Measurements from ENCODE around the gene USP12.

USP12 gene

DNA sequence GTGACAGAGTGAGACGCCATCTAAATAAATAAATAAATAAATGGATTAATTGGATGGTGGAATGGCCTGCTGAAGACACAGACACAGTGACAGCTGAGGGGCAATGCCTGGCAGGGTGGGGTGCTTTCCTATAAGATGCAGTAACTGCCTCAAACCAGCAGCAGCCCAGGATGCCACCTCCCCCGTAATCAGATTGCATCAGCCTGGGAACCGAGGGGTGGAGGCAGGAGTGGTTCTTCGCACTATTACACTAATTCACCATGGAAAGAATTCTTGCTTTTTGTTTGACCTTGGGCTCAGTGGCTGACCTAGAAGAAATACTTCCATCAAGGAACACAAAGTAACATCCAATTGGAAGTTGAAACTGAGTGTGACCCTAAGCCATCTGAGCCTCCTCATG is 31.6 kb upstream of the USP12 start:
- Histone ChIP-seq H3K36me3 (replicated peaks; ENCODE audit: low read depth, low read length) (no peaks in the 10 kb centered on the region), H3K79me2 (ENCODE audit: low read length) (no peaks in the 10 kb centered on the region), H3K9ac (ENCODE audit: low read length) (no peak overlapping the region), H3K9me3 (ENCODE audit: insufficient read depth, low read length) (no peaks in the 10 kb centered on the region), H3K27ac (ENCODE audit: low read length) (no peak overlapping the region), H3K4me3 (ENCODE audit: low read length) (no peak overlapping the region), H3K27me3 (ENCODE audit: low read depth, low read length) (0 out of 2 replicates have a peak, but pooled peaks cover 3% of the 10 kb centered on the region), H2AFZ (ENCODE audit: low read depth, low read length) (no peak overlapping the region), H4K20me1 (ENCODE audit: insufficient read depth, low read length) (no peaks in the 10 kb centered on the region), H3K4me2 (ENCODE audit: low read length) (no peak overlapping the region), H3K4me1 (ENCODE audit: low read length) (no peaks in the 10 kb centered on the region)
- no peak for TF ChIP-seq EZH2phosphoT487 (IDR thresholded peaks at IDR 0.05; ENCODE audit: low read depth)
- TF ChIP-seq, protein P1, sequence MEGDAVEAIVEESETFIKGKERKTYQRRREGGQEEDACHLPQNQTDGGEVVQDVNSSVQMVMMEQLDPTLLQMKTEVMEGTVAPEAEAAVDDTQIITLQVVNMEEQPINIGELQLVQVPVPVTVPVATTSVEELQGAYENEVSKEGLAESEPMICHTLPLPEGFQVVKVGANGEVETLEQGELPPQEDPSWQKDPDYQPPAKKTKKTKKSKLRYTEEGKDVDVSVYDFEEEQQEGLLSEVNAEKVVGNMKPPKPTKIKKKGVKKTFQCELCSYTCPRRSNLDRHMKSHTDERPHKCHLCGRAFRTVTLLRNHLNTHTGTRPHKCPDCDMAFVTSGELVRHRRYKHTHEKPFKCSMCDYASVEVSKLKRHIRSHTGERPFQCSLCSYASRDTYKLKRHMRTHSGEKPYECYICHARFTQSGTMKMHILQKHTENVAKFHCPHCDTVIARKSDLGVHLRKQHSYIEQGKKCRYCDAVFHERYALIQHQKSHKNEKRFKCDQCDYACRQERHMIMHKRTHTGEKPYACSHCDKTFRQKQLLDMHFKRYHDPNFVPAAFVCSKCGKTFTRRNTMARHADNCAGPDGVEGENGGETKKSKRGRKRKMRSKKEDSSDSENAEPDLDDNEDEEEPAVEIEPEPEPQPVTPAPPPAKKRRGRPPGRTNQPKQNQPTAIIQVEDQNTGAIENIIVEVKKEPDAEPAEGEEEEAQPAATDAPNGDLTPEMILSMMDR (IDR thresholded peaks at IDR 0.05; ENCODE audit: low read depth, low read length) = no peak

- TF ChIP-seq, protein P1 (IDR thresholded peaks at IDR 0.05; ENCODE audit: low read depth, low read length) = no peak
- no peak for TF ChIP-seq EZH2phosphoT487 (IDR thresholded peaks at IDR 0.05; ENCODE audit: low read depth)
- H3K36me3 ChIP-seq (replicated peaks; ENCODE audit: low read depth, low read length) = no peaks in the 10 kb centered on the region
Measured at GRCh38 chr13:27201661-27202060, 30.1 kb upstream of the USP12 start.

GRCh38 chr13:27200413-27201070 is 28.9 kb upstream of the USP12 start:
- 0 out of 2 replicates have a peak, but pooled peaks cover 3% of the 10 kb centered on the region for H3K27me3 ChIP-seq (ENCODE audit: low read depth, low read length)
- H3K9ac ChIP-seq (ENCODE audit: low read length) = no peak overlapping the region
- H2AFZ ChIP-seq (ENCODE audit: low read depth, low read length) = no peak overlapping the region
- no peaks in the 10 kb centered on the region for H3K36me3 ChIP-seq (replicated peaks; ENCODE audit: low read depth, low read length)
- no peaks in the 10 kb centered on the region for H3K79me2 ChIP-seq (ENCODE audit: low read length)
- H3K4me1 ChIP-seq (ENCODE audit: low read length) = no peaks in the 10 kb centered on the region
- no peak overlapping the region for H3K4me2 ChIP-seq (ENCODE audit: low read length)
- TF ChIP-seq, protein P1 (IDR thresholded peaks at IDR 0.05; ENCODE audit: low read depth, low read length) = no peak
- H3K4me3 ChIP-seq (ENCODE audit: low read length) = no peak overlapping the region
- H3K9me3 ChIP-seq (ENCODE audit: insufficient read depth, low read length) = no peaks in the 10 kb centered on the region
- no peak overlapping the region for H3K27ac ChIP-seq (ENCODE audit: low read length)
- no peaks in the 10 kb centered on the region for H4K20me1 ChIP-seq (ENCODE audit: insufficient read depth, low read length)

More at GRCh38 chr13:27201661-27202060, 30.1 kb upstream of the USP12 start:
- no peak overlapping the region for H3K4me2 ChIP-seq (ENCODE audit: low read length)
- H3K27ac ChIP-seq (ENCODE audit: low read length) = no peak overlapping the region
- H3K27me3 ChIP-seq (ENCODE audit: low read depth, low read length) = 0 out of 2 replicates have a peak, but pooled peaks cover 3% of the 10 kb centered on the region
- H3K4me1 ChIP-seq (ENCODE audit: low read length) = no peaks in the 10 kb centered on the region
- H3K4me3 ChIP-seq (ENCODE audit: low read length) = no peak overlapping the region
- no peak overlapping the region for H3K9ac ChIP-seq (ENCODE audit: low read length)
- H2AFZ ChIP-seq (ENCODE audit: low read depth, low read length) = no peak overlapping the region
- H3K79me2 ChIP-seq (ENCODE audit: low read length) = no peaks in the 10 kb centered on the region
- no peaks in the 10 kb centered on the region for H3K9me3 ChIP-seq (ENCODE audit: insufficient read depth, low read length)
- no peaks in the 10 kb centered on the region for H4K20me1 ChIP-seq (ENCODE audit: insufficient read depth, low read length)

DNA sequence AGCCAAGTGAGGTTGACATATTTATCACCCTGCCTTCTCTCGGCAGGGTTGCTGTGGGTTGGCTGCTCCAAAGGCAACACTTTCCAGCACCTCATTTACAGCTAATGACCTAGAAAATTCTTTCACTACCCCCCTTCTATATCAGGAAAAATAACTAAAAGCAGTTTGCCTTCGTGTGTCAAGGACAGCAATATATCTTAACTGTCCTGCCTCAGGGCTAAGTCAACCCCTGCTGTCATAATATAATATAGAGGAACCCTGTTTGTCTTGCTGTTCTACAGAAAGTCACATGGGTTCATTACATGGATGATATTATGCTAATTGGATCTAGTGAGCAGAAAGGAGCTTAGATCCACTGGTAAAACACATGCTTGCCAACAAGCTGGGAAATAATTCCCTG is 28.1 kb upstream of the USP12 start:
- no peaks in the 10 kb centered on the region; the same call in 1 of the 2 replicates for H3K27me3 ChIP-seq (ENCODE audit: low read depth, low read length)
- no peak overlapping the region for H2AFZ ChIP-seq (ENCODE audit: low read depth, low read length)
- TF ChIP-seq, protein P1 (IDR thresholded peaks at IDR 0.05; ENCODE audit: low read depth, low read length) = no peak
- TF ChIP-seq EZH2phosphoT487 (IDR thresholded peaks at IDR 0.05; ENCODE audit: low read depth) = no peak
- no peak overlapping the region for H3K4me2 ChIP-seq (ENCODE audit: low read length)
- H3K36me3 ChIP-seq (replicated peaks; ENCODE audit: low read depth, low read length) = no peaks in the 10 kb centered on the region
- no peak overlapping the region for H3K9ac ChIP-seq (ENCODE audit: low read length)
- no peak overlapping the region for H3K4me3 ChIP-seq (ENCODE audit: low read length)
- no peak overlapping the region for H3K27ac ChIP-seq (ENCODE audit: low read length)
- H3K9me3 ChIP-seq (ENCODE audit: insufficient read depth, low read length) = no peaks in the 10 kb centered on the region
- H3K79me2 ChIP-seq (ENCODE audit: low read length) = no peaks in the 10 kb centered on the region
- H4K20me1 ChIP-seq (ENCODE audit: insufficient read depth, low read length) = no peaks in the 10 kb centered on the region
- no peaks in the 10 kb centered on the region for H3K4me1 ChIP-seq (ENCODE audit: low read length)

Data from OCI-LY3 (cell line).